NCI-H187 (cell line): Measurements from ENCODE around the gene CMPK1.

ENCODE experiments used
- DNase-seq, 2 experiments: peaks; one replicate each; lab custom pipeline; 2025; lab: John Stamatoyannopoulos, UW

CMPK1 gene

DNA sequence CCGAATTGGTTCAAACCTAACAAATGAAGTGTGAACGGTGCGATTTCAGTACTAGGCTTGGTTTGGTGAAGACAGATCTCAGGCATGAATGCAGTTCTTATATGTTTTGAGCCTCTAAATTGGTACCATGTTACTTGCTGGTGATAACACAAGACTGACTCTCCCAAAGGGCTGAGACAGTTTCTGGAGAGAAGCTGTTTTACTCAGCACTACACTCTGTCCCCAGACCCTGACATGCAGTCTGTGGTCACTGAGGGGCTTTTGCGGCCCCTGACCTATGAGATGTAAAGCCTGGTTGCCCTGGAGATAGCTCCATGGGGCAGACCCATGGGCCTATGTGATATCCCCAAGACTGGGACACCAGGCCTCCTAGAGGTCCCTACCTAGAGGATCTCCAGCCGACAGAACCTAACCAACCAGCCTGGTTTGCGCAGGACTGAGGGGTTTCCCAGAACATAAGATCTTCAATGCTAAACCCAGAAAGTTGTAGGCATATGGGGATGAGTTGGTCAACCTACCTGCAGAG is 63.1 kb downstream of the CMPK1 start:
- DNase-seq: no peak

DNA sequence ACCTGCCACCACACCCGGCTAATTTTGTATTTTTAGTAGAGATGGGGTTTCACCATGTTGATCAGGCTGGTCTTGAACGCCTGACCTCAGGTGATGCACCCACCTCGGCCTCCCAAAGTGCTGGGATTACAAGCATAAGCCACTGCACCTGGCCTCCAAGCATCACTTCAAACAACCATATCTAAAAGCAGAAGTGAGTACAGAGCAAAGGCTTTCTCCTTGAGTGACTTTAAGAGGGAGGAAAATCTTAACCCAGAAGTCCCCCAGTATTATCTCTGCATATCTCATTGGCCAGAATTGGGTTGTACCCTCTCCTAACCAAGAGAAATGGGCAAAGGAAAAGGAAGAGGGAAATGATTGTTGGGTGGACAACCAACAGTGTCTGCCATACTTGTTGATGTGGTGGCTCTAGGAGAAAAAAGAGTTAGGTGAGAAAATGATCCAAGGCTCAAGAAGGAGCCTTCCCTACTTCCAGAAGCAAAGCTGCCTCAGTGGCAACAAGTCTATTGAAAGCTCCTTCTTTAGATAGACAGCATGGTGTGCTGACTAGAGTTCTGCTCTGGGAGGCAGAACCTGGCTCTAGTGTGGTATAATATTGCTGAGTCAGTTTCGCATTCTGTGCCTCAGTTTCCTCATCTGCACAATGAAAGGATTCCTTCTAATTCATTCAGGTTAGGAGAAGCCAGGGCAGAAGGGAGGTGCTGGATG is 65.7 kb downstream of the CMPK1 start:
- no peak for DNase-seq

DNA sequence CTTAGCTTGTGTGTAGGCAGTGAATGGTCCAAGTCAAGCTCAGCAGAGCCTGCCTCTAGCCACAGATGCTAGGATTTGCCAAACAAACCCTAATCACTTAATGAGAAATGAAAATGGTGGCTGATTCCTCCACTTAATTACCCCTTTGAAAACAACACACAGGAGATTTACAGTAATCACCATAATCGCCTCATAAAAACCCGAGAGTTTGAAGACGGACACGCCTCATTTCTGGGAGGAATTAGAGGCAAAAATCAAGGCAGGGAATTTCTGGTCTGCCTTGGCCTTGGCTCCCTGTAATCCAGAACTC is 66.2 kb downstream of the CMPK1 start:
- DNase-seq: no peak

DNA sequence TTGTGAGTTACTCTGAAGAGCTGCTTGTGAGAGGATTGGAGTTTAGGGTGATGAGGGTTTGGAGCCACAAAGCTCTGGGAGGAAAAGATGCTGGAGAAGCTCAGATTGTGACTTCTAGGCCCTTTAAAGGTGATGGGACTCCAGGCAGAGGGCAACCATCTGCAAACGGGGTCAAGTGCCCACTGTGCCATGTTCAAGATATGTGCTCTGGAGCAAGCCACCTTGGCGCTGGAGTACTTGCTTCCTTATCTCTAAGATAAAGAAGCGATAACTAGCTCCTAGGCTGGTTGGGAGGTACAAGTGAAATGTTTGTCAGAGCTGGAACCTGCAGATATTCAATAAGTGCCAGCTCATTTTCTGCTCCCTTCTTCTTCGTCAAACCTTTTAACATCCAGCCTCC is 68.2 kb downstream of the CMPK1 start:
- DNase-seq: no peak

DNA sequence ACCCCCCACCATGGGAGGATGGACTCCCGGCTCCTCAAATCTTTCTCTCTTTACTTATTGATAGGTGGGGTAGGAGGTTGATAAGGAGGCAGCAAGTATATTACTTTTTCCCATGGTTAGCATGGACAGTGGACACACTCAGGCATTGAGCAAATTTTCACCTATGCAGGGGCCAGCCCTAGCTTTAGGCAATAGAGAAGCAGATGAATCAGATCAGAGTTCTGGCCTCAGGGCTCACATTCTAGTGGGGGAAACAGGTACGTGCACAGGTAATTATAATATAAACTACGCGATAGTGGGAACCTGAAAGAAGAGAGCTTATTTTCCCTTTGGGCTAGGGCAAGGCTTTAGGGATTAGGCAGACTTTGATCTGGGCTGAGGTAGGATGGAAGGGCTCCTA is 69.0 kb downstream of the CMPK1 start:
- DNase-seq: no peak

DNA sequence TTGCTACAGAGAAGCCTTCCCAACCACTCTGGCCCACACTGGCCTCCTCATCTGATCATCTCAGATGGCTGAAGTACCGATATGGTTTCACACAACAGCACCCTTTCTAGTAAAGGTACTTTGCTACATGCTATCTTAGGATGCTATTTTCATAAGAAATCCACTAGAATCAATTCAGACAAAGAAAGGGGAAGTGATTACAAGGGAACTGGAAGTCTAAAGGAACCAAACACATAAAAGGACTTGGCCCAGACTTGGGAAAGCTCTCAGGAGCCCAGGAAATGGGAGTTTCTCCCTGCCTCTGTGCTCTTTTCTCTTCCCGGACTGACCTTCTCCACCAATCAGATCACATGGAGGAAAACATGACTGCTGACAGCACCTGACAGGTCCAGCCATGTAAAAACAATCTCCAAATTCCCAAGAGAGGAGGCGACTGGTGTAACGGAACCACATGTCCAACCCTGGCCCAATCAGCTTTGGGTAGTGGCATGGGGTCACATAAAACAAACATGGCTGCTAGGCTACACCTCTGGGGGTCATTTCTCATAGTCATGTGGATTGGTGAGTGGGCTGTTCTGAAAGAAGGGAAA is 69.8 kb downstream of the CMPK1 start:
- no peak for DNase-seq

DNA sequence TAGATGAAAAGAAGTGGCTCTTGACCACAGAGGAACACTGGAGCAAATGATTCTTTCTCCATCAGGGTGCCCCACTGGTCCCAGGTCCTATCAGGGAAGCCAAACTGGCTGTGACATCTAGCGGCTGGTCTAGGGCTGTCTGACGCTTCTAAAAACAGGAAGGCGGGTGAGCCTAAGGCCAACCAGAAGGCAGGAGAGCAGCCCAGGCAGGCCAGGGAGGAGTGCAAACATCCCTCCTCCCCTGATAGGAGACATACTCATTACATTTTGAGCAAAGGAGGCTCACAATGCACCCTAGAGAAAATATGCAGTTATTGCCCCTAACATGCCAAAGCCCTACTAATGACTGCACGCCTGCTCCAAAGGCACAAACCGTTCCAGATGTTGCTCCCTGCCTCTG is 72.1 kb downstream of the CMPK1 start:
- DNase-seq: no peak

DNA sequence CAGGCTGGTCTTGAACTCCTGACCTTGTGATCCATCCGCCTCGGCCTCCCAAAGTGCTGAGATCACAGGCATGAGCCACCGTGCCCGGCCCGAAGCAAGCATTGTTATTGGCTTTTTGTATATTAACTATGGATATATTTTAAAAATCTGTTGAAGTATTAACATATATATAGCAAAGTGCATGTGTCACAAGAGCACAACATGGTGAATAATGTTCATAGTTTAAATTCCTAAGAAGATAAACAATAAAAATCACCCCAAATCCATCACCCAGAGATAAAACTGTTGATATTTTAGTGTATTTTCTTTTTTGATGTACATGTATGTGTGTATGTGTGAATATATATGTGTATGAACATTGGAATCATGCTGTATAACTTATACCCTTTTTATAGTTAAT is 73.4 kb downstream of the CMPK1 start:
- no peak for DNase-seq

DNA sequence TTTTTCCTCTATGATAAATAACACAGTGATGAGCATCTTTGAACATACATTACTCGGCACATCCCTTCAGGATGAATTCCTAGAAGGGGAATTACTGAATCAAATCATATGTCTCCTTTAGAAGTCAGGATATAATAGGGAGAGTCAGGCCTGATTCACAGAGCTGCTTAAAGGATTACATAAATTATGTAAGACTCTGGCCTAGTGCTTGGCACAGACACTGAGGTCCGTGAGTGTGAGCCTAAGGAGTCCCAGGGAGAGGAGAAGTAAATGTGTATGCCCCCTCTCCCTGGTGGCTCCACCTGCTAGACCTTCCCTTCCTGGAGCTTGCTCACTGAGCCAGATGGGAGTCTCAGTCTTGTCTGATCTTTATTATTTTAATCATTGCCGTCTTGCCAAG is 73.9 kb downstream of the CMPK1 start:
- DNase-seq: no peak

DNA sequence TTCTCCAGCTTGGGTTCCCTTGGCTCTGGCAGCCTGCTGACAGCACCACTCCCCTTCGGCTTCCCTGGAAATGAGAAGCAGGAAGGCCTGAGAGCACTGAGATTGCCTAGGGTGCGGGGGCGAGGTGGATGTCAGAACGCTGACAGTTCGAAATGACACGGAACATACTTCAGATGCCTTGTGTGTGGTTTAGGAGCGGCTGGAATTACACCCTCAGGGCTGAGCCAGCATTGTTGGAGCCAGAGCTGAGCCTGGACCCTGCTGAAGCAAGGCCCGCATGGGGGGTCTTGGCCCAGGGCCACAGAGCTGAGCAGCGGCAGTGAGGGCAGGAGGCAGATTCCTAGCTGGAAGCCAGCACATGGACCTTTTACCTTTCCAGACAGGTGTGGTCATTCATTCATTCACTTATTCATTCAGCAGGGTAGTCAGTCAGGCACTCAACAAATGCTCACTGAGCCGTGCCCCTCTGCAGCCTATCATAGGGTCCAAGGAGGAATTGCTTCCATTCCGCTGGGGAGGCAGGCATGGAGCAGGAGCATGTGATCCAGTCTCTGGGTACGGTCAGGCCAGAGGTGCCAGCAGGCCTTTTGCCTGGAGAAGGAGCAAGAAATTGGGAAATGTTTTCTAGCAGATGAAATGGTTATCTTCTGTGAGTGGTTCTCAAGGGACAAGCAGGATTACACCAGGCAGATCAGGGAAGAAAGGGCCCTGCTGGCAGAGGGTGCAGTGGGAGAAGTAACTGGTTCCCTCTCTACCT is 75.9 kb downstream of the CMPK1 start:
- DNase-seq: no peak

DNA sequence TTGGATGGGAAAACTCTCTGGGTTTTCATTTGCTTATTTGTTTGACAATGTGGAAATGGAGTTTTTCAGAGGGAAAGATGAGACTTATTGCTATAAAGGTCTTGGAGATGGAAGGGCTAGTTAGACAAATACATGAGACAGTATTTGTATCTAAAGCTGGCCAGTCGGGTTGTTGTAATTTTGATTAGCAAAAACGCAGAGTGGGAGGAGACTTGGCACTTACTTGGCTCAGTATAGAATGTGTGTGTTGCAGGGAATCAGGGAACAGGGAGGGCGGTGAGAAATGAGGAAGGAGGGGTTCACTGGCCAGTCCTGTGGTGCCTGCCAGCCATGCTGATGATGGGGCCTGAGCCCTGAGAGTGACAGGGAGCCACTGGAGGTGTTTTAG is 76.5 kb downstream of the CMPK1 start:
- no peak for DNase-seq

DNA sequence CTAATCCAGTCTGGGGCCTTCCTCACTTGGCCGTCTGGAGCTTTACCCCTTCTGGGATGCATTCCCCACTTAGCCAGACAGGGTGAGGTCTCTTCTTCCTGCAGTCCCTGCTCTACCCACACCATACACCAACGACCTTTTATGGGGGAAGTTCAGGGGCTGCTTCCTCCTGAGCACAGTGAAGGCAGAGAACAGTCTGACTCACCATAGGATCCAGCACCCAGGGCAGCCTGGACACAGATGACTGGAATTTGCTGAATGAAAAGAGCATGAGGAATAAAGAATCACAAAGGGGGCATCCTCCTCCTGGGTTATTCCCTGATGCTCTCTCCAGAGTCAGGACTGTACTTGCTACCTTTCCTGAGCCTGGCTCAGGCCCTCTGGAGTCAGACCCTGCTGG is 77.8 kb downstream of the CMPK1 start:
- no peak for DNase-seq

DNA sequence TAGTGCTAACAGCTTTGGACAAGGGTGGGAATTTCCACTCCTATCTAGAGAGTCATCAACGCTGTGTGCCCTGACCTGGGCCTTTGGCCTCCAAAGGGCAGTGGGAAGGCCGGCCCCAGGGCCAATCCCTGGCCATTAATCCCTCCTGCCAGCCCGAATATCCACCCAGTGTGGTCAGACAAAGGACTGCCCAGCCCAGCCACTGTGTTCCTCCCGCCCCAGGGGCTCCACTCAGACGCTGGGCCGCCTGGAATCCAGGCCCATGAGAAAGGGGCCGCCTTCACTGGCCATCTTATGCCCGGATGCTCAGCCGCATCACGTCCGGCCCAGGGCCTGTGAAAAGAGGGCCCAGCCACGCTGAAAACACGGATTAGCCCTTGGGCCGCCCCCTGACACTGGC is 78.8 kb downstream of the CMPK1 start:
- no peak for DNase-seq

DNA sequence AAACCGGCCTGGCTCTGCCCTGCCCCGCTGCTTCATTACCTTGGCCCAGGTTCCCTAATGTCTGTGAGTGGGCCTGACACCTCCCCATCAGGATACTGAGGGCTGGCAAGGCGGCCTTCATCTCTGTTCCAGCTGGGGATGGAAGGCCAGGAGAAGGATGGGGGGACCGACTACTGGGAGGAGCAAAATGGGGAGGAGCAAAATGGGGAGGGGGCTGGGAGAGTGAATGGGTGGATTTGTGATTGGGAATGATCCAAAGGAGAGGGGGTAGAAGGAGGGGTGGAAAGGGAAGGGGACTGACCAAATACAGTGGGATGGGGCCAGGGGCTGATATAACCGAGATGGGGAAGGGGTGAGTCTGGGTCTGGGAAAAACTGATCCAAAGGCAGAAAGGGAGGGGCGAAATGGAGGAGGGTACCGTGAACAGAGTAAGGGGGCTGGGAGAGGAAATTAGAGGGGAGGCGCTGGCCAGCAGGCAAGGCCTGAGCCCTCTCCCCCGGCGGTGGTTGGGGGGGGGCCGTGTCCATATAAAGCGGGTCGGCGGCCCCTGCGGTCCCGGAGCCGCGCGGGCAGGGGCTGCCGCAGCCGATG is 82.2 kb downstream of the CMPK1 start, which contains the start of gene FOXE3:
Gene FOXE3, plus strand, starts transcription at position 558 of the 591 bp plus-strand sequence. Its CDS starts 31 bp downstream, at position 589.
- DNase-seq: no peak

DNA sequence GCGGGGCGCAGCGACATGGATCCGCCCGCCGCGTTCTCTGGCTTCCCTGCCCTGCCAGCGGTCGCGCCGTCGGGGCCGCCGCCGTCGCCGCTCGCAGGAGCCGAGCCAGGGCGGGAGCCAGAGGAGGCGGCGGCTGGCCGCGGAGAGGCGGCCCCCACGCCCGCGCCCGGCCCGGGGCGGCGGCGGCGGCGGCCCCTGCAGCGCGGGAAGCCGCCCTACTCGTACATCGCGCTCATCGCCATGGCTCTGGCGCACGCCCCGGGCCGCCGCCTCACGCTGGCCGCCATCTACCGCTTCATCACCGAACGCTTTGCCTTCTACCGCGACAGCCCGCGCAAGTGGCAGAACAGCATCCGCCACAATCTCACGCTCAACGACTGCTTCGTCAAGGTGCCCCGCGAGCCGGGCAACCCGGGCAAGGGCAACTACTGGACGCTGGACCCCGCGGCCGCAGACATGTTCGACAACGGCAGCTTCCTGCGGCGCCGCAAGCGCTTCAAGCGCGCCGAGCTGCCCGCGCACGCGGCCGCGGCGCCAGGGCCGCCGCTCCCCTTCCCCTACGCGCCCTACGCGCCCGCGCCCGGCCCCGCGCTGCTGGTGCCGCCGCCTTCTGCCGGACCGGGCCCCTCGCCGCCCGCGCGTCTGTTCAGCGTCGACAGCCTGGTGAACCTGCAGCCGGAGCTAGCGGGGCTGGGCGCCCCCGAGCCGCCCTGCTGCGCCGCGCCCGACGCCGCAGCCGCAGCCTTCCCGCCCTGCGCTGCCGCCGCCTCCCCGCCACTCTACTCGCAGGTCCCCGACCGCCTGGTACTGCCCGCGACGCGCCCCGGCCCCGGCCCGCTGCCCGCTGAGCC is 83.0 kb downstream of the CMPK1 start:
- DNase-seq: no peak

DNA sequence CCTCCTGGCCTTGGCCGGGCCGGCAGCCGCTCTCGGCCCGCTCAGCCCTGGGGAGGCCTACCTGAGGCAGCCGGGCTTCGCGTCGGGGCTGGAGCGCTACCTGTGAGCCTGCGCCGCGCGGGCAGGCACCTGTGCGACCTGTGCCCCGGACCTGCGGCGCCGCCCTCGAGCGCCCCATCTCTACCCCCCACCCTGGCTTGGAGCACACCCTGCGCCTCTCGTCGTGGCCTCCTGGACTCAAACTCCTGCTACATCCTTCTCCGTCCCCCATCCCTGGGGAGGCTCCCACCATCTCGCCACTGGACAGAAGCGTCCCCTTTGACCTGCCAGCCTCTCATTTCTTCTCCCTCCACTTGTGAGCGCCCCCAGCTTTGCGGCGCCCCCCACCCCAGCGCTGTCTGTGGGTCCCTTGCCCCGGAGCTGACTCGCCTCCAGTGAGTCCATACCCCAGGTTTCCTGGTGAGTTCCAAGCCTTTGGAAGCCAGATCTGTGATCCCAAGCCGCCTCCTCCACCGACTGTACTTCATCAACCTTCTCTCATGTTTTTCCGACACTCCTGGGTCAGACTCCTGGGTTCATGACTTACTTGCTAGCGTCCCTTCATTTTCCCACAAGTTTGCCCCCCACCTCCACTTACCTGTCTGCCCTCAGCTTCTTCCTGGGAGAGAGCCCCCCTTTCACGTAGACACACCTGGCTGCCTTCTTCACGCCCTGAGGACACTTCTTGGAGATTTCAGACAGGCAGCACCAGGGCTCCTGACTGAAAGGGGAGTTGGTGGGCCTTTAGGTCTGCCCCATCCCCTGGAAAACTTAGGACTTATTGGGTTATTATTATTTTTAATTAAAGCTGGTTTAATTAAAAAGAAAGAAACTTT is 83.8 kb downstream of the CMPK1 start:
- DNase-seq: no peak

DNA sequence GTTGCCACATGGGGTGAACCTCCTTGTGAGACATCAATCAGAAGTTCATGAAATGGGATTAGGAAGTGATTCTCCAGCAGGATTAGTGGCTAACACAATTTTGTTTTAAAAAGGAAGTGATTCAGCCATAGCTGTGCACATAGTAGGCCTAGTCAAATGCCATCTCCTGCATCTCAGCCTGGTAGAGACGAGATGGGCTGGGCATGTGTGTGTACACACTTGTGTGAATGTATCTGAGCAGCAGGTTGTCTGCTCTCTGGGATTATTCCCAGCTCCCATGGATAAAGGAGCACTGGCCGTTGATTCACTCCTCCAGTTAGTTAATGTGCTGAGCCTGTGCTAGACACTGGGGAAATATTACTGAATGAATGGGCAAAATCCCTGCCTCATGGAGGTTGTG is 84.5 kb downstream of the CMPK1 start:
- no peak for DNase-seq

DNA sequence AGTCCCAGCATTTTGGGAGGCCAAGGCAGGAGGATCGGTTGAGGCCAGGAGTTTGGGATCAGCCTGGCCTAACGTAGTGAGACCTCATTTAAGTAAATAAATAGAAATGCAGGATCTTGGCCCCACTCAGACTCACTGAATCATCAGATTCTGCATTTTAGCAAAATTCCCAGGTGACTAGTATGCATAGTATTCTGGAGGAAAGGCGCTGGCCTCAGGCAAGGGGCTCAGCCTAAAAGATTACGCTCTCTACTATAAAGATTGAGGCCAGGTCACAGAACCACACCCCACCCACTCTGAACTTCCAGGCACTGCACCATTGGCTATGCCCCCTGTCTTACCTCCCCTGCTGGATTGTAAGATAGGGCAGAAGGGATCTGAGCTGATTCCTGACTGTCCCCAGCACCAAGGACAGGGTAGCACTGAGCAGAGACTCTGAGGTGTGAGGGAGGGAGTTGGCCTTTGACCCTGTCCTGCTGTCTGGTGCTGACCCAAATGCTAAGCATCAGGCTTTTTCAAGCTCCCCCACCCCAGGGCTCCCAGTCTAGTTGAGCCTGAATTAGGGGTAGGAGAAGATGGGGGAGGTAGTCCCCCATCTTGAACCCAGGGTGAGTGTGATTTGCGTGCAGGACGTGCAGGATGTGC is 85.2 kb downstream of the CMPK1 start:
- DNase-seq: no peak

DNA sequence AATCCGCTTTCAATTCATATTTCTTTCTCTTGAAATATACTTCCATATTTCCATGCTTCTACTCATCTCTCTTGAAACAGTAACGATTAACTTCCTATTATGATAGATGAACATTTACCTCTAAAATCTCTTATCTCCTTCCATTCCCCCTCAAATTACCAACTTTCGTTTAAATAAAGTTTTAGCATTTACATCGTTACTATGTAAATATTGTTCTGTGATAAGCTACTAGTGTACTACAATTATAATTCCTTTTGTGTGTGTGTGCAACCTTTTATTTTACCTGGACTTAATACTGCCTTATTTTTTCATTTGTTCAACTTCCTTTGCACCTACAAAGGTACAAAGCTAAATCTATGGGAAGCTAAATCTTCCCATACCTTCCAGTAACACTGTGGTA is 87.0 kb downstream of the CMPK1 start:
- DNase-seq: no peak

DNA sequence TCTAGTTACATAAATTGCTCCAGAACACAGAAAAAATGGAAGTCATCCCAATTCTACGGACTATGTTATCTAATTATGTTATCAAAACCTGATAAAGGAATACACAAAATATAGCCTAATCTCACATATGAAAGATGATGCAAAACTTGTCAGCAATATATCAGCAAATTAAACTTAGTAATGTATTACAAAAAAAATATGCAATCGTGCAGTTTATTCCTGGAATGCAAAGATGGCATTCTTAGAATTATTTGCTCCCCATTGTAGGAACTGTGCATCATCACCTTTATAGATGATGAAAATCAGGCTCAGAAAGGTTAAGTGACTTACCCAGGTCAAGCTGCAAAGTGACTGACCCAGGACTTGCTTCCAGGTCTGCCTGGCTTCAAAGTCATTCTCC is 90.3 kb downstream of the CMPK1 start:
- no peak for DNase-seq
